ENCODE measurements around the gene RNF150.

RNF150 gene

GRCh38 chr4:140928880-140929279 is 204.4 kb downstream of the RNF150 start:
- Histone ChIP-seq H3K27ac (no peak overlapping the region), H3K36me3 (no peaks in the 10 kb centered on the region), H3K4me3 (ENCODE audit: low read depth, low read length) (no peak overlapping the region), H3K27me3 (ENCODE audit: insufficient read depth, low read depth, severe bottlenecking) (no peaks in the 10 kb centered on the region), H3K9me3 (ENCODE audit: severe bottlenecking) (no peaks in the 10 kb centered on the region)
- DNase-seq: no peak
- no peak for TF ChIP-seq CTCF (IDR thresholded peaks at IDR 0.05; ENCODE audit: low read depth, low read length)

GRCh38 chr4:140926672-140927071 is 206.6 kb downstream of the RNF150 start:
- DNase-seq: no peak
- H3K27ac ChIP-seq: no peak overlapping the region
- no peak for TF ChIP-seq CTCF (IDR thresholded peaks at IDR 0.05; ENCODE audit: low read depth, low read length)
- no peaks in the 10 kb centered on the region for H3K36me3 ChIP-seq
- no peaks in the 10 kb centered on the region for H3K9me3 ChIP-seq (ENCODE audit: severe bottlenecking)
- no peak overlapping the region for H3K4me3 ChIP-seq (ENCODE audit: low read depth, low read length)
- H3K27me3 ChIP-seq (ENCODE audit: insufficient read depth, low read depth, severe bottlenecking): no peaks in the 10 kb centered on the region

GRCh38 chr4:140925417-140925816 is 207.9 kb downstream of the RNF150 start:
- H3K27ac ChIP-seq: no peak overlapping the region
- no peaks in the 10 kb centered on the region for H3K27me3 ChIP-seq (ENCODE audit: insufficient read depth, low read depth, severe bottlenecking)
- H3K9me3 ChIP-seq (ENCODE audit: severe bottlenecking): peaks cover 2% of the 10 kb centered on the region
- no peaks in the 10 kb centered on the region for H3K36me3 ChIP-seq
- no peak for TF ChIP-seq CTCF (IDR thresholded peaks at IDR 0.05; ENCODE audit: low read depth, low read length)
- no peak overlapping the region for H3K4me3 ChIP-seq (ENCODE audit: low read depth, low read length)
- DNase-seq: no peak

GRCh38 chr4:140924761-140925392 is 208.4 kb downstream of the RNF150 start:
- no peak overlapping the region for H3K4me3 ChIP-seq (ENCODE audit: low read depth, low read length)

GRCh38 chr4:140906993-140907962 is 226.0 kb downstream of the RNF150 start:
- no peak for DNase-seq
- Histone ChIP-seq H3K36me3 (no peaks in the 10 kb centered on the region), H3K4me3 (ENCODE audit: low read depth, low read length) (no peak overlapping the region), H3K9me3 (ENCODE audit: severe bottlenecking) (no peaks in the 10 kb centered on the region), H3K27me3 (ENCODE audit: insufficient read depth, low read depth, severe bottlenecking) (no peaks in the 10 kb centered on the region), H3K27ac (no peak overlapping the region)
- TF ChIP-seq CTCF (IDR thresholded peaks at IDR 0.05; ENCODE audit: low read depth, low read length): no peak

More at GRCh38 chr4:140924761-140925392, 208.4 kb downstream of the RNF150 start:
- Histone ChIP-seq H3K27ac (no peak overlapping the region), H3K27me3 (ENCODE audit: insufficient read depth, low read depth, severe bottlenecking) (no peaks in the 10 kb centered on the region), H3K36me3 (no peaks in the 10 kb centered on the region), H3K9me3 (ENCODE audit: severe bottlenecking) (peaks cover 2% of the 10 kb centered on the region)
- TF ChIP-seq CTCF (IDR thresholded peaks at IDR 0.05; ENCODE audit: low read depth, low read length): no peak
- no peak for DNase-seq

All from WERI-Rb-1 (cell line).